MM.1S (cell line): ENCODE data around the gene EDEM1.

ENCODE experiments used
- CTCF ChIP-seq: fragments of 300-600 bp; sonication (generic); IDR thresholded peaks from 2 replicates; pipeline ENCODE4 v1.5.1; 2016; ENCODE audit warnings: antibody characterized with exemption, low read length, mixed read lengths
- EZH2 ChIP-seq: fragments of 300-600 bp; sonication (generic); optimal IDR thresholded peaks from 2 replicates; pipeline ENCODE3; 2017; ENCODE audit warnings: low read depth, mild to moderate bottlenecking, antibody characterized with exemption, low read length, mixed read lengths
- EZH2phosphoT487 ChIP-seq: fragments of 300-600 bp; sonication (generic); IDR thresholded peaks from 2 replicates; pipeline ENCODE4 v1.6.1; 2018; ENCODE audit warnings: antibody characterized with exemption, low read length

GRCh38 chr3:5192571-5193365 lies 5.3 kb downstream of the EDEM1 start:
- TF ChIP-seq CTCF, result no peak
- TF ChIP-seq EZH2, result no peak
- no peak for TF ChIP-seq EZH2phosphoT487
